AG04449 (cell line): ENCODE results near the gene MECP2.

ENCODE experiments used
- CTCF ChIA-PET: fragments of 350-600 bp; formaldehyde crosslinking; extraction: SDS; loops from one replicate; lab custom pipeline; 2021; ENCODE audit warnings: antibody characterized with exemption; lab: Yijun Ruan, JAX
- POLR2A ChIA-PET: fragments of 400-600, 350-600 bp; formaldehyde crosslinking; extraction: SDS; loops from one replicate; lab custom pipeline; 2020; ENCODE audit warnings: antibody characterized with exemption, inconsistent platforms; lab: Yijun Ruan, JAX
- DNase-seq: peaks from one replicate; pipeline ENCODE4 v3.0.0-alpha.2; 2010; ENCODE audit warnings: low read depth, low spot score
- H3K4me3 ChIP-seq: 2 replicates; pipeline ENCODE4 v1.5.1; 2011; ENCODE audit warnings: low read depth, mild to moderate bottlenecking, control low read depth, low read length
- CTCF ChIP-seq: IDR thresholded peaks from one replicate; pipeline ENCODE4 v1.5.1; 2011; ENCODE audit warnings: mild to moderate bottlenecking, moderate library complexity, low read length, control low read depth, inconsistent platforms; ENCODE audit not compliant: insufficient read depth; ENCODE audit errors: missing control alignments

MECP2 gene

GRCh38 chrX:154116426-154117211 is 19.1 kb upstream of the MECP2 start:
- ChIA-PET CTCF (no interaction called here), POLR2A (no interaction called here)
- H3K4me3 ChIP-seq: no peak overlapping the region
- DNase-seq: no peak
- TF ChIP-seq CTCF: no peak

- ChIA-PET CTCF (no interaction called here), POLR2A (no interaction called here)
- TF ChIP-seq CTCF: no peak
- no peak for DNase-seq
- no peak overlapping the region for H3K4me3 ChIP-seq
These were observed 18.2 kb upstream of the MECP2 start for GRCh38 chrX:154115750-154116149.

GRCh38 chrX:154115071-154115470 is 17.6 kb upstream of the MECP2 start:
- POLR2A ChIA-PET: no interaction called here
- no peak for DNase-seq
- no peak for TF ChIP-seq CTCF
- CTCF ChIA-PET: no interaction called here
- H3K4me3 ChIP-seq: no peak overlapping the region

- H3K4me3 ChIP-seq: no peak overlapping the region
- TF ChIP-seq CTCF: no peak
- DNase-seq: no peak
- CTCF ChIA-PET: no interaction called here
- POLR2A ChIA-PET: no interaction called here
These were observed 17.1 kb upstream of the MECP2 start for GRCh38 chrX:154114652-154115051.

- TF ChIP-seq CTCF: no peak
- ChIA-PET POLR2A (interaction anchor here (0.5 kb wide), 1 partner anchor 1141 kb away, joined by 6 read pairs; no protein-coding TSS in a partner anchor), CTCF (no interaction called here)
- no peak for DNase-seq
- H3K4me3 ChIP-seq: no peak overlapping the region
These were observed 16.2 kb upstream of the MECP2 start for GRCh38 chrX:154113729-154114128.

- DNase-seq: no peak
- no peak for TF ChIP-seq CTCF
- POLR2A ChIA-PET: no interaction called here
- no peak overlapping the region for H3K4me3 ChIP-seq
- CTCF ChIA-PET: interaction anchor here (1.2 kb wide), 1 partner anchor 30 kb away, joined by 3 read pairs; no protein-coding TSS in a partner anchor
These were observed 1.0 kb upstream of the MECP2 start for GRCh38 chrX:154098551-154098950.
